GM12892 (cell line): ENCODE results near the gene KHK.

Experiments used
- POLR2A ChIP-seq: IDR thresholded peaks from 2 replicates; pipeline ENCODE4 v1.6.1; 2011; ENCODE audit warnings: low read depth, low read length, control low read depth
- POLR2AphosphoS5 ChIP-seq: IDR thresholded peaks from 2 replicates; pipeline ENCODE4 v1.6.1; 2011; ENCODE audit warnings: low read depth, low read length, control low read depth
- TAF1 ChIP-seq: IDR thresholded peaks from 2 replicates; pipeline ENCODE4 v1.6.1; 2011; ENCODE audit warnings: low read depth, mild to moderate bottlenecking, control low read depth, low read length, borderline replicate concordance

GRCh38 chr2:27065128-27065527 is 21.4 kb upstream of the KHK start:
- no peak for TF ChIP-seq POLR2A
- no peak for TF ChIP-seq TAF1
- TF ChIP-seq POLR2AphosphoS5: no peak
